ENCODE data around the gene ASB10. TPM values are rescaled to one million over a fixed set of nuclear protein-coding genes. Genes with fewer than 3 reads are reported as not detected.
A peak's percentile ranks its signal among the peaks of the same experiment; 100 is the strongest.

The ASB10 gene
- total and polyA plus RNA-seq, 8 donors = 0.05 TPM; not detected in 7

- DNase-seq = no peak
- no peaks in the 10 kb centered on the region for H3K27me3 ChIP-seq
- no peak overlapping the region for H3K27ac ChIP-seq
- intact Hi-C loops (cut with DNase I; ENCODE audit: low total_unique reads) = loop anchor here (5.0 kb wide), 1 partner anchor 39 kb away; the partner anchor contains the start of gene GBX1
- H3K4me1 ChIP-seq = peaks cover 14 to 32% (median 24%) of the 10 kb centered on the region in 4 donors
- 77 to 91% (median 83%) methylated on average over 11 to 14 of the region's 14 CpGs for WGBS, 5 donors
- no peaks in the 10 kb centered on the region for H3K9me3 ChIP-seq
- H3K36me3 ChIP-seq = peaks cover 49 to 90% (median 82%) of the 10 kb centered on the region in 4 donors
- TF ChIP-seq POLR2AphosphoS5 (IDR thresholded peaks at IDR 0.05) (no peak), POLR2A (IDR thresholded peaks at IDR 0.05) (no peak), EP300 (IDR thresholded peaks at IDR 0.05) (no peak), CTCF (IDR thresholded peaks at IDR 0.05) (no peak)
- no peak overlapping the region for H3K4me3 ChIP-seq
Observed at GRCh38 chr7:151128144-151128543, 58.9 kb downstream of the ASB10 start.

DNA sequence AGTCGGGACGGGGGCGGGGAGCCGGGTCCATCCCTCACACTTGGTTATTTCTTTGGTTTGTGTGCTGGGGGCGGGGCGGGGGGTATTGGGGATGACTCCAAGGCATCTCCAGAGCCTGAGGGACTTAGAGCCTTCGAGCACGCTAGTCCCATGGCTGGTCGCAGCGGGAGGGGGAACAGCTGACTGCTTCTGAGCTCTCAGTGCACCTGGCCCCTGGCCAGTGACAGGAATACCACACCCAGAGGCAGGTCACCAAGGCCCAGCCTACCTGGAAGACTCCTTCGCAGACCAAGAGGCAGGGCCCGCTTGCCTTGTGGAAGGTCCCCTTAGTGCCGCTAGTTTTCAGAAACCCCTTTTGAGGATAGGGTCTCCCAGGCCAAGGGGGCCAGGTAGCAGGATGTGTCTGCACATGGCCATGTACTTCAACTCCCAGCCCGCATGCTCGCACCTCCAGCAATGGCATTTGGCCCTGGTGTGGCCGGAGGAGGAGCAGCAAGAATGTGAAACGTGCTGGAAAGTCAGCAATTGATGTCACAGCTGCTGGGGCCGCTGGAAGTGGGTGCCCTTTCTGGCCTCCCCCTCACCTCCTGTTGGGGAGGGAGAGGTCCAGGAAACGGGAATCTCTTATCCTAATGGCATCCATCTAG lies 60.4 kb downstream of the ASB10 start:
- Histone ChIP-seq H3K9me3 (no peaks in the 10 kb centered on the region), H3K27ac (no peak overlapping the region), H3K4me3 (peak overlapping the region in 2 of 4 donors; percentile 42 to 48), H3K27me3 (no peaks in the 10 kb centered on the region), H3K4me1 (peaks cover 14 to 32% (median 24%) of the 10 kb centered on the region in 4 donors), H3K36me3 (peaks cover 46 to 90% (median 82%) of the 10 kb centered on the region in 4 donors)
- DNase-seq = peak; percentile 56 to 77
- intact Hi-C loops (cut with DNase I; ENCODE audit: low total_unique reads) = loop anchor here (5.0 kb wide), 1 partner anchor 41 kb away; the partner anchor contains the start of gene GBX1
- 50 to 61% (median 55%) methylated on average over 5 to 19 of the region's 19 CpGs for WGBS, 5 donors
- TF ChIP-seq POLR2A (IDR thresholded peaks at IDR 0.05) (no peak), POLR2AphosphoS5 (IDR thresholded peaks at IDR 0.05) (no peak), CTCF (IDR thresholded peaks at IDR 0.05) (no peak), EP300 (IDR thresholded peaks at IDR 0.05) (no peak)

DNA sequence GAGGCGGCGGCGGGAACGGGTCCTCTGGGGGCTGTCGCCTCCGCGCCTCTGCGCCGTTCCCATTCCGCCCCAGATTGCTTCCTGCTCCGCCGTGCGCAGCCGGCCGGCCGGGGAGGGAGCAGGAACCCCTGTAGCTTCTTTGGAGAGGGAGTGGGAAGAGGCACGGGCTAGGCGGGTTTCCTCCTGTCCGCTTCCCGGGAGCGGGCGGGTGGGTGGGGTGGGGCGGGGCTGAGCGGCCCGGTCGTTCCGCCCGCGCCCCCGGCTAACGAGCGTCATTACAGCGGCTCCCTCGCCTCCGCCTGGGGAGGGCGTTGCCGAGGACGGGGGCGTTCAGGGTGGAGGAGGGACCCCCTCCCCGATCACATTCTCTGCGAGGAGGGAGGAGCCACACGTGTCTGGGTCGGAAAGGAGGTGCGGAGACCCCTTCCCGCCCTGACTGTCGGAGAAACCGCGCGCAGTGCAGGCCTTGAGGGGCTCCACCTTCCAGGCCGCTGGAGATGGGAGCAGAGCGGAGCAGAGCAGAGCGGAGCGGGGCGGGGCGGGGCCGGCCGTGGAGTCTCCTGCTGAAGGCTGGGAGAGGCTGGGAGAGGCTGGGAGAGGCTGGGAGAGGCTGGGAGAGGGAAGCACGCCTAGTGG lies 61.1 kb downstream of the ASB10 start:
- H3K27me3 ChIP-seq = no peaks in the 10 kb centered on the region
- intact Hi-C loops (cut with DNase I; ENCODE audit: low total_unique reads) = loop anchor here (5.0 kb wide), 1 partner anchor 41 kb away; the partner anchor contains the start of gene GBX1
- H3K4me3 ChIP-seq = peak overlapping the region; percentile 40 to 48 (median 44)
- TF ChIP-seq POLR2A (IDR thresholded peaks at IDR 0.05) (no peak), EP300 (IDR thresholded peaks at IDR 0.05) (no peak), POLR2AphosphoS5 (IDR thresholded peaks at IDR 0.05) (no peak), CTCF (IDR thresholded peaks at IDR 0.05) (no peak)
- 10 to 34% (median 26%) methylated on average over 42 to 58 of the region's 58 CpGs for WGBS, 5 donors
- peak in 1 of 2 donors; percentile 69 for DNase-seq
- H3K27ac ChIP-seq = peak overlapping the region in 1 of 5 donors; percentile 13
- no peaks in the 10 kb centered on the region for H3K9me3 ChIP-seq
- H3K36me3 ChIP-seq = peaks cover 45 to 90% (median 82%) of the 10 kb centered on the region in 4 donors
- peaks cover 14 to 32% (median 24%) of the 10 kb centered on the region in 4 donors for H3K4me1 ChIP-seq

Other genes starting within 250 kb of the ASB10 start
- gene KCNH2, start 208.9 kb downstream of the ASB10 start, total RNA-seq = 10 to 100 TPM in 2 of 5 donors, 1 to 10 TPM in 3; 4.5 to 77.7 (median 8.8) TPM
- 10 to 100 TPM in 1 of 3 donors, 1 to 10 TPM in 2; 4.0 to 13.4 (median 4.2) TPM for gene KCNH2, start 208.9 kb downstream of the ASB10 start, polyA plus RNA-seq
- 10 to 100 TPM in 3 of 5 donors, 1 to 10 TPM in 2; 6.2 to 45.1 (median 27.7) TPM for gene NOS3, start 196.2 kb downstream of the ASB10 start, total RNA-seq
- gene NOS3, start 196.2 kb downstream of the ASB10 start, polyA plus RNA-seq = 1 to 10 TPM; 2.5 to 5.3 (median 4.4) TPM
- 10 to 100 TPM in 1 of 5 donors, under 1 TPM in 1, not detected in 3; 0.55 to 33.0 TPM for gene ATG9B, start 162.8 kb downstream of the ASB10 start, total RNA-seq
- gene ATG9B, start 162.8 kb downstream of the ASB10 start, polyA plus RNA-seq = 10 to 100 TPM in 1 of 3 donors, under 1 TPM in 1, not detected in 1; 0.31 to 17.1 TPM
- gene ABCB8, start 158.8 kb downstream of the ASB10 start, total RNA-seq = 10 to 100 TPM; 14.1 to 57.2 (median 33.9) TPM
- 10 to 100 TPM in 1 of 3 donors, 1 to 10 TPM in 2; 9.5 to 19.1 (median 10.0) TPM for gene ABCB8, start 158.8 kb downstream of the ASB10 start, polyA plus RNA-seq
- gene ASIC3, start 138.7 kb downstream of the ASB10 start, total RNA-seq = 10 to 100 TPM in 2 of 5 donors, under 1 TPM in 3; 0.29 to 25.9 (median 0.43) TPM
- gene ASIC3, start 138.7 kb downstream of the ASB10 start, polyA plus RNA-seq = 1 to 10 TPM; 2.7 to 4.7 (median 3.7) TPM
- 10 to 100 TPM in 2 of 5 donors, 1 to 10 TPM in 1, under 1 TPM in 1, not detected in 1; 0.87 to 46.1 (median 11.0) TPM for gene CDK5, start 129.4 kb downstream of the ASB10 start, total RNA-seq
- gene CDK5, start 129.4 kb downstream of the ASB10 start, polyA plus RNA-seq = 10 to 100 TPM in 2 of 3 donors, 1 to 10 TPM in 1; 8.3 to 13.3 (median 11.8) TPM
- 100 to 1,000 TPM in 4 of 5 donors, 10 to 100 TPM in 1; 65.9 to 296 (median 128) TPM for gene SLC4A2, start 127.7 kb downstream of the ASB10 start, total RNA-seq
- gene SLC4A2, start 127.7 kb downstream of the ASB10 start, polyA plus RNA-seq = 100 to 1,000 TPM; 121 to 157 (median 124) TPM
- gene FASTK, start 106.4 kb downstream of the ASB10 start, total RNA-seq = 100 to 1,000 TPM in 3 of 5 donors, 10 to 100 TPM in 2; 40.0 to 415 (median 116) TPM
- gene FASTK, start 106.4 kb downstream of the ASB10 start, polyA plus RNA-seq = 100 to 1,000 TPM in 2 of 3 donors, 10 to 100 TPM in 1; 70.3 to 149 (median 129) TPM
- 10 to 100 TPM; 12.7 to 78.2 (median 42.9) TPM for gene TMUB1, start 103.8 kb downstream of the ASB10 start, total RNA-seq
- gene TMUB1, start 103.8 kb downstream of the ASB10 start, polyA plus RNA-seq = 10 to 100 TPM; 69.6 to 86.8 (median 72.4) TPM
- gene AGAP3, start 100.8 kb downstream of the ASB10 start, total RNA-seq = 100 to 1,000 TPM in 2 of 5 donors, 10 to 100 TPM in 3; 32.5 to 342 (median 83.9) TPM
- 10 to 100 TPM; 36.0 to 60.8 (median 45.8) TPM for gene AGAP3, start 100.8 kb downstream of the ASB10 start, polyA plus RNA-seq
- not detected for gene GBX1, start 19.6 kb downstream of the ASB10 start, total RNA-seq
- gene GBX1, start 19.6 kb downstream of the ASB10 start, polyA plus RNA-seq = not detected
- not detected for gene H2BK1, start 23.2 kb upstream of the ASB10 start, total RNA-seq
- not detected for gene H2BK1, start 23.2 kb upstream of the ASB10 start, polyA plus RNA-seq
- 10 to 100 TPM in 3 of 5 donors, 1 to 10 TPM in 2; 5.2 to 28.0 (median 13.4) TPM for gene ABCF2, start 40.0 kb upstream of the ASB10 start, total RNA-seq
- 10 to 100 TPM; 14.3 to 16.3 (median 16.1) TPM for gene ABCF2, start 40.0 kb upstream of the ASB10 start, polyA plus RNA-seq
- gene CHPF2, start 45.2 kb upstream of the ASB10 start, total RNA-seq = 100 to 1,000 TPM in 1 of 5 donors, 10 to 100 TPM in 4; 12.8 to 100 (median 66.9) TPM
- 10 to 100 TPM in 2 of 3 donors, 1 to 10 TPM in 1; 5.8 to 15.5 (median 13.8) TPM for gene CHPF2, start 45.2 kb upstream of the ASB10 start, polyA plus RNA-seq
- gene SMARCD3, start 61.4 kb upstream of the ASB10 start, total RNA-seq = 100 to 1,000 TPM in 1 of 5 donors, 10 to 100 TPM in 4; 11.6 to 105 (median 22.5) TPM
- 10 to 100 TPM; 27.4 to 43.5 (median 38.6) TPM for gene SMARCD3, start 61.4 kb upstream of the ASB10 start, polyA plus RNA-seq
- 100 to 1,000 TPM in 1 of 5 donors, 10 to 100 TPM in 4; 16.3 to 121 (median 40.0) TPM for gene NUB1, start 154.6 kb upstream of the ASB10 start, total RNA-seq
- 10 to 100 TPM; 22.2 to 31.6 (median 26.5) TPM for gene NUB1, start 154.6 kb upstream of the ASB10 start, polyA plus RNA-seq
- gene WDR86, start 222.8 kb upstream of the ASB10 start, total RNA-seq = 10 to 100 TPM in 1 of 5 donors, 1 to 10 TPM in 4; 1.2 to 15.8 (median 6.2) TPM
- 1 to 10 TPM; 2.2 to 7.5 (median 4.1) TPM for gene WDR86, start 222.8 kb upstream of the ASB10 start, polyA plus RNA-seq